ENCODE results near the gene FAM168B.

DNA sequence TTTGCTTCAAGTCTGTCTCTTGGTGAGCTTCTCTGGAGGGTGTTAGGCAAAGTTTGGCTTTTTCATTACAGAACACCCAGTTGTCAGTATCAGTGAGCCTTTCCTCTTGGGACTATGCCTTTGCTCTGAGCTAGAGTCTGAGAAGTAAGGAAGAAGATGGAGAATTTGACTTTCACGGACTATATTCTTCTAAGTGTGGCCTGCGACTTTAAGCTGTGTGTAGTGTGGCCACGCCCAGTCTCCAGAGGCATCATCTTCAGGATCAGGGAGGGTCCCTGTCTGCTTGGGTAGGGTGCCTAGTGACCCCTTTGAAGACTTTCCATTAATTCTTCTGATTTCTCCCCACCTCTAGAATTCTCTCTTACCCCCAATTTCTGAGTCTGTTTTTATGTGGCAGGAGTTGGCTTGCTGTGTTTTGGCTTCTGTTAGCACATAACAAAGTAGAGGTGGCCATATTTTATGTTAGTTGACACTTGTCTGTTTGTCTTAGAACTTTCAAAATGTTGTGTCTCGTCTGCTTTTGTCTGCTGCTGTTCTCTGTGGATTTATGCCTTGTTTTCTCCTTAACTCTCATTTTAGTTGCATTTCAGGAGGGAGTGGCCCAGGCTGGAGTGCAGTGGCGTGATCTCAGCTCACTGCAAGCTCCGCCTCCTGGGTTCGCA lies 20.4 kb upstream of the FAM168B start:
- TF ChIP-seq GATA2 (IDR thresholded peaks at IDR 0.05; ENCODE audit: low read depth, low read length) (no peak), GATA3 (IDR thresholded peaks at IDR 0.05; ENCODE audit: low read depth, low read length) (no peak)
